ENCODE results near the gene GPR75. TPM values are rescaled to one million over a fixed set of nuclear protein-coding genes. Genes with fewer than 3 reads are reported as not detected.

GPR75 gene
- 0.71 and 0.74 TPM in 2 replicates for total RNA-seq

GRCh38 chr2:53859206-53860181 is at the start of gene GPR75:
Gene GPR75, minus strand, starts transcription at chr2:53859967. Its CDS starts 5,211 bp downstream, at chr2:53854756.

Other genes starting within 250 kb of the GPR75 start
- 1.1 and 1.3 TPM in 2 replicates for gene CHAC2, start 92.2 kb downstream of the GPR75 start, total RNA-seq
- gene ASB3, start 73.0 kb downstream of the GPR75 start, total RNA-seq: 23.1 and 23.3 TPM in 2 replicates
- gene ERLEC1, start 72.9 kb downstream of the GPR75 start, total RNA-seq: 131 and 193 TPM in 2 replicates
- gene PSME4, start 111.0 kb upstream of the GPR75 start, total RNA-seq: 20.8 and 23.5 TPM in 2 replicates

Data from smooth muscle cell of bladder (primary cell).